Measurements from ENCODE around the gene NR4A1. TPM values are rescaled to one million over a fixed set of nuclear protein-coding genes. Genes with fewer than 3 reads are reported as not detected.

The NR4A1 gene
- total RNA-seq, 4 donors from 2014 or later, result 390 to 1,252 (median 718) TPM

DNA sequence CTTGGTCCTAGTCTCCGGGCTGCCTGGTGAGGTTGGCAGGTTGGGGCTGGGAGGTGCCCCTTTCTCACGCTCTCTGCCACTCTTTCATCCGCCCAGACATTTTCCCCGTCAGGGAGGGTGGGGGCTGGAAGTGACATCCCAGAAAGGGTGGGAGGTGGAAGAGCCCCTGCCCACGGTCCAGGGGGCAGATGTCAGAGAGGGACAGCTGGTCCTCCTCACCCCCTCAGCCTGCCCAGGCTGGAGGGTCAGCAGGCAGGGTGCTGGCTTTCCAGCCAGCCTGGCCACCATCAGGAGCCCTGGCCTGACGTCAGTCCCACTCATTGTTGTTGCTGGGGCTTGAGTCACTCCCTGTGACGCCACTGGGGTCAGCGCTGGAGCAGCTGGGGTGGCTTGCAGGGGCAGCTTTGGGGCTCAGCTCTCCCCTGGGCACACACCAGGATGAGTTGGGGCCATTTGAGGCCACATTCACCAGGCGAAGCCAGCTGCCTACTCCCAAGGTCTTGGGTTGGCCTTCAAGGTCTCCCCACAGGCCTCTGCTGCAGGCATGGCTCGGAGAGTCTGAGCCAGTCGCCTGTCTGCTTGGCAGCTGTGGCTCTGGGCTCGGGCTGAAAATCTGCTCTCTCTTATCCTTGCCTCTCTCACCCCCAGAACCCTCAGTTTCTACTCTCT is 12.9 kb downstream of the NR4A1 start:
- TF ChIP-seq POLR2A (IDR thresholded peaks at IDR 0.05), result peak in 1 of 2 donors; percentile 47
- TF ChIP-seq EP300 (IDR thresholded peaks at IDR 0.05), result peak; percentile 92 to 94
- TF ChIP-seq, protein P1, sequence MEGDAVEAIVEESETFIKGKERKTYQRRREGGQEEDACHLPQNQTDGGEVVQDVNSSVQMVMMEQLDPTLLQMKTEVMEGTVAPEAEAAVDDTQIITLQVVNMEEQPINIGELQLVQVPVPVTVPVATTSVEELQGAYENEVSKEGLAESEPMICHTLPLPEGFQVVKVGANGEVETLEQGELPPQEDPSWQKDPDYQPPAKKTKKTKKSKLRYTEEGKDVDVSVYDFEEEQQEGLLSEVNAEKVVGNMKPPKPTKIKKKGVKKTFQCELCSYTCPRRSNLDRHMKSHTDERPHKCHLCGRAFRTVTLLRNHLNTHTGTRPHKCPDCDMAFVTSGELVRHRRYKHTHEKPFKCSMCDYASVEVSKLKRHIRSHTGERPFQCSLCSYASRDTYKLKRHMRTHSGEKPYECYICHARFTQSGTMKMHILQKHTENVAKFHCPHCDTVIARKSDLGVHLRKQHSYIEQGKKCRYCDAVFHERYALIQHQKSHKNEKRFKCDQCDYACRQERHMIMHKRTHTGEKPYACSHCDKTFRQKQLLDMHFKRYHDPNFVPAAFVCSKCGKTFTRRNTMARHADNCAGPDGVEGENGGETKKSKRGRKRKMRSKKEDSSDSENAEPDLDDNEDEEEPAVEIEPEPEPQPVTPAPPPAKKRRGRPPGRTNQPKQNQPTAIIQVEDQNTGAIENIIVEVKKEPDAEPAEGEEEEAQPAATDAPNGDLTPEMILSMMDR (IDR thresholded peaks at IDR 0.05), result no peak

DNA sequence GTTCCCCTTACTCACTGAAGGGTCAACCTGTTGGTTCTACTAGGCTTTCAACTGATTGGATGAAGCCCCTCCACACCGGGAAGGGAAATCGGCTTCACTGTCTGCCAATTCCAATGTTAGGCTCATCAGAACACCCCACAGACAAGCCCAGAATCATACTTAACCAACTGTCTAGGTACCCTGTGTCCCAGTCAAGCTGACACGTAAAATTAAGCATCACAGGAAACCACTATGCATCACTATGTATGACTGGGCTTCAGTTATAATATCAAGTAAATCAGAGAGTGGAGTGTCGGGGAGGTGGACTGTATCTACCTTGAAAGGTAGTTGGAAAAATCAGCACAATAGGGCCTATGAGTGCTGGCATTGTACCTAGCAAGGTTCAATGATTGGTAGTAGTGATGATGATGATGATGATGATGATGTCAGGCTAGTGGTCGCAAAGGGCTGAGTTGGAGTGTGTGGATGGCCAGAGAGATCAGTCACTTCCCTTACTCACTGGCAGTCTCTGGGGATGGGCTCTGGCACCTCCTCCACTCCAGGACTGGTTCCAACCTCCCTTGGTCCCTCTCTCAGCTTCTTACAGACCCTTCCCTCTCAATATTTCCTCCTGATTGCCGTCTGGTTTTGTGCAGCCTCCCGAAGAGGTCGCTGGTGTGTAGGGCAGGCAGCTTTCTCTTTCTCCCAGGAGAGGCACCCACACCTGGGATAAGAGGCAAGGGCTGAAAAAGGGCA is 15.3 kb downstream of the NR4A1 start:
- peaks cover 0 to 59% (median 42%) of the 10 kb centered on the region in 4 donors for H3K4me1 ChIP-seq
- 65 to 70% methylated on average over 8 of the region's 8 CpGs for WGBS, 2 donors
- peak overlapping the region in 2 of 4 donors; percentile 98 to 99 for H3K27ac ChIP-seq
- no peaks in the 10 kb centered on the region for H3K27me3 ChIP-seq
- TF ChIP-seq EP300 (IDR thresholded peaks at IDR 0.05), result no peak
- no peak for TF ChIP-seq POLR2A (IDR thresholded peaks at IDR 0.05)
- TF ChIP-seq, protein P1 (IDR thresholded peaks at IDR 0.05), result no peak
- H3K4me3 ChIP-seq, result no peak overlapping the region
- H3K9me3 ChIP-seq, result no peaks in the 10 kb centered on the region
- DNase-seq (ENCODE audit: low spot score in 2 of 2), result no peak
- H3K36me3 ChIP-seq, result no peaks in the 10 kb centered on the region

More for the DNA sequence above, 12.9 kb downstream of the NR4A1 start:
- Histone ChIP-seq H3K27me3 (no peaks in the 10 kb centered on the region), H3K4me3 (no peak overlapping the region), H3K27ac (peak overlapping the region; percentile 82 to 99 (median 95)), H3K36me3 (peaks cover 0 to 10% (median 0%) of the 10 kb centered on the region in 3 donors), H3K9me3 (no peaks in the 10 kb centered on the region), H3K4me1 (peaks cover 0 to 65% (median 30%) of the 10 kb centered on the region in 4 donors)
- 25 to 41% methylated on average over 10 to 12 of the region's 12 CpGs for WGBS, 2 donors
- DNase-seq (ENCODE audit: low spot score in 2 of 2), result peak in 1 of 2 donors; percentile 45

DNA sequence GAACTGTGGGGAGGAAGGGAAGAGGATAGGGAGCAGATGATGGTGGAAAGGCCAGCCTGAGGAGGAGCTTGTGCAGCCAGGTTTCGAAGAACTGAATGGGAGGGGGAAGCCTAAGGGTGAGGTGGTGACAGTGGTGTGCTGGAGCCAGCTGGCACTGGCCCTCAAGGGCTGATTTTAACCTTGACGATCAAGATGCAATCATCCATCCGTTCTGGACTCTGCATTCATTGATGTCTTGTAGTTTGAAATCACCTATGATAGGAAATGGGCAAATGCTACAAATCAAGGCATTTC is 15.8 kb downstream of the NR4A1 start:
- Histone ChIP-seq H3K9me3 (no peaks in the 10 kb centered on the region), H3K27me3 (no peaks in the 10 kb centered on the region), H3K27ac (peak overlapping the region in 2 of 4 donors; percentile 98 to 99), H3K4me1 (peaks cover 0 to 61% (median 40%) of the 10 kb centered on the region in 4 donors), H3K36me3 (no peaks in the 10 kb centered on the region), H3K4me3 (no peak overlapping the region)
- WGBS, 2 donors, result 68 to 77% methylated on average over 3 of the region's 3 CpGs
- no peak for DNase-seq (ENCODE audit: low spot score in 2 of 2)
- TF ChIP-seq EP300 (IDR thresholded peaks at IDR 0.05) (no peak), POLR2A (IDR thresholded peaks at IDR 0.05) (no peak)
- TF ChIP-seq, protein P1 (IDR thresholded peaks at IDR 0.05), result no peak

DNA sequence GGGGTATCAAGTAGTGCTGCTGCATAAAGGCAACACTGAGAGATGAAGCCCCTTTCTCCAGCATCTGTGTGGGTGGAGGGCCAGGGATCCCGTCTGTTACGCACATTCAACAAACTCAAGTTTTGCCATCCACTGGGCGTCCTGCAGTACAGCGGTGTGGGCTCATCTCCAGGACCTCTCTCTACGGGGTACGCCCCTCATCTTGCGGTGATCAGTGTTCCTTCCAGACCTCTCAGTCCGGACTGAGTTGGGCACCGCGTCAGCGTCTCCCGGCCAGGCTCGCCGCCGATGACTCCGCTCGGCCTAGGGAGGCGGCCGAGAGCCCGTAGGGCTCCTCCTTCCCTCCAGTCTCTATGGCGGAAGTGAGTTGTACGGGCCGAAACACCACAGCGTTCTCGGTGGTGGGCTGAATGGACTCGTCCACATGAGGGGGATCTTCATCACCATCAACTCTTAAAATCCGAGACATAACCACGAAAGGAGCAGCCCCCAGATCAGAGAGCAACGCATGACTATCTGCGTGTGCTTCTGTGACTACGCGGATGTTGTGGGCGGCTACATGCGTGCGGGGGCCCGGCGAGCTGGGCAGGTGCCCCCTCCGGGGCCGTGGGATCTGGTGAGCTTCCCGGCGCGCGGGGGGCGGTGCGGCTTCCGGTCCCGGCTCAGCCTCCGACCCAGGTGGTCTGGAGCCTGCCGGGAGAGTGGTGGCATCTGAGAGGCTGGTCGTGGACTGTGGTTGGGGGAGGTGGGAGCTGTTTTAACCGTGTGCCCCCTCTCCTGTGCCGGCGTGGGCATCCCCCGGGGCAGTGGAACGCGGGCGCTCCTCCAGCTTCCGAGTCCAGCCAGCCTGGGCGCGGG is 18.3 kb downstream of the NR4A1 start, which contains the start of gene ATG101:
ATG101 (plus strand) TSS at position 652 of the 858 bp plus-strand sequence. CDS start 3,673 bp downstream, outside the sequence.
- Histone ChIP-seq H3K27me3 (no peaks in the 10 kb centered on the region), H3K4me3 (peak within 1 kb of the TSS; percentile 83 to 98 (median 88)), H3K36me3 (peaks cover 0 to 23% (median 6%) of the 10 kb centered on the region in 3 donors), H3K4me1 (peaks cover 0 to 61% (median 23%) of the 10 kb centered on the region in 4 donors), H3K9me3 (no peaks in the 10 kb centered on the region), H3K27ac (peak within 1 kb of the TSS; percentile 89 to 91 (median 90))
- TF ChIP-seq, protein P1 (IDR thresholded peaks at IDR 0.05), result peak; percentile 65 to 92 (median 77)
- peak; percentile 2 to 44 for TF ChIP-seq POLR2A (IDR thresholded peaks at IDR 0.05)
- TF ChIP-seq EP300 (IDR thresholded peaks at IDR 0.05), result peak; percentile 93 to 96
- DNase-seq (ENCODE audit: low spot score in 2 of 2), result peak; percentile 76 to 82
- WGBS, 2 donors, result 0 to 1% methylated on average over 17 to 30 of the region's 60 CpGs
